Transverse colon (tissue), 4 donors: Measurements from ENCODE around the gene RALGAPA2.

Source experiments
- POLR2AphosphoS5 ChIP-seq, 3 donors: sonication (generic); formaldehyde crosslinking; IDR thresholded peaks; one replicate each; pipeline ENCODE4 v1.6.1; 2016; ENCODE audit warnings: antibody characterized with exemption in 3 of 3
- TF ChIP-seq, protein P1 (sequence below), 5 experiments: fragments of 200-600 bp in 3 of 5; fragments of 450-650 bp in 2 of 5; sonication (generic) in 3 of 5; IDR thresholded peaks; 1 replicate in 2 of 5; 2 replicates in 3 of 5; pipeline ENCODE4 v1.5.1; 2016 to 2017; ENCODE audit warnings: antibody characterized with exemption in 5 of 5, inconsistent platforms in 3 of 5, mild to moderate bottlenecking in 2 of 5, moderate library complexity in 1 of 5

DNA sequence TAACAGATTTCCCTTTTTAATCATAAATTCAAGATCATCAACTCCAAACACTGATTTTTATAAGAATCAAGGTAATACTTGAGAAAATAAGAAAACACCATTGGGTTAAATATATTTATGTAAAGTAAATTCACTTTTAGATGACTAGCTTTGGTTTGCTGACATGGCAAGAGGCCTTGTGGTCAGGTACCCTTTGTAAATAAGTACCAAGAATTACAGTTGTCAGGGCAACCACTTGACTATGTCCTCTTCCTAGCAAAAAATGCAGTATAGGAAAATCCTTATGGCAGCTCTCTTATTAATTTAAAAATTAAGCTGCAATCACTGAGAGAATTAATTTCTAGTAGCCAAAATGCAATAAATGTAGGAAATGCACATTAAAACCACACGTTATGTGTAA lies 190.7 kb downstream of the RALGAPA2 start:
- TF ChIP-seq, protein P1, sequence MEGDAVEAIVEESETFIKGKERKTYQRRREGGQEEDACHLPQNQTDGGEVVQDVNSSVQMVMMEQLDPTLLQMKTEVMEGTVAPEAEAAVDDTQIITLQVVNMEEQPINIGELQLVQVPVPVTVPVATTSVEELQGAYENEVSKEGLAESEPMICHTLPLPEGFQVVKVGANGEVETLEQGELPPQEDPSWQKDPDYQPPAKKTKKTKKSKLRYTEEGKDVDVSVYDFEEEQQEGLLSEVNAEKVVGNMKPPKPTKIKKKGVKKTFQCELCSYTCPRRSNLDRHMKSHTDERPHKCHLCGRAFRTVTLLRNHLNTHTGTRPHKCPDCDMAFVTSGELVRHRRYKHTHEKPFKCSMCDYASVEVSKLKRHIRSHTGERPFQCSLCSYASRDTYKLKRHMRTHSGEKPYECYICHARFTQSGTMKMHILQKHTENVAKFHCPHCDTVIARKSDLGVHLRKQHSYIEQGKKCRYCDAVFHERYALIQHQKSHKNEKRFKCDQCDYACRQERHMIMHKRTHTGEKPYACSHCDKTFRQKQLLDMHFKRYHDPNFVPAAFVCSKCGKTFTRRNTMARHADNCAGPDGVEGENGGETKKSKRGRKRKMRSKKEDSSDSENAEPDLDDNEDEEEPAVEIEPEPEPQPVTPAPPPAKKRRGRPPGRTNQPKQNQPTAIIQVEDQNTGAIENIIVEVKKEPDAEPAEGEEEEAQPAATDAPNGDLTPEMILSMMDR (IDR thresholded peaks at IDR 0.05) = no peak
- TF ChIP-seq POLR2AphosphoS5 (IDR thresholded peaks at IDR 0.05) = no peak
